NCI-H1930 (cell line): ENCODE measurements around the gene POLR2J3.
"Not testable (repeated sequence)": the region's sequence is repeated elsewhere in the genome, so short reads cannot be mapped to it uniquely, and the experiment has no call there.

Experiments used
- DNase-seq, 2 experiments: peaks; one replicate each; lab custom pipeline; 2025; lab: John Stamatoyannopoulos, UW

Gene POLR2J3

GRCh38 chr7:102520797-102521196, 51.6 kb downstream of the POLR2J3 start:
- DNase-seq = not testable (repeated sequence)

- DNase-seq = not testable (repeated sequence)
These were observed 54.7 kb downstream of the POLR2J3 start, which contains the start of gene RASA4B for GRCh38 chr7:102517550-102518147. Gene RASA4B (minus strand): TSS chr7:102517777. CDS start chr7:102517710, 67 bp downstream.
